HG02884 (cell line): ENCODE data around the gene AKIRIN1.
A peak's percentile ranks its signal among the peaks of the same experiment; 100 is the strongest.
"Not testable (repeated sequence)": the region's sequence is repeated elsewhere in the genome, so short reads cannot be mapped to it uniquely, and the experiment has no call there.

Experiments
- ATAC-seq: cut with Tn5 transposase; IDR thresholded peaks from one replicate; pipeline ENCODE4 v1.9.1; 2021; ENCODE audit warnings: mild to moderate bottlenecking, moderate library complexity; ENCODE audit not compliant: unreplicated experiment

The AKIRIN1 gene

DNA sequence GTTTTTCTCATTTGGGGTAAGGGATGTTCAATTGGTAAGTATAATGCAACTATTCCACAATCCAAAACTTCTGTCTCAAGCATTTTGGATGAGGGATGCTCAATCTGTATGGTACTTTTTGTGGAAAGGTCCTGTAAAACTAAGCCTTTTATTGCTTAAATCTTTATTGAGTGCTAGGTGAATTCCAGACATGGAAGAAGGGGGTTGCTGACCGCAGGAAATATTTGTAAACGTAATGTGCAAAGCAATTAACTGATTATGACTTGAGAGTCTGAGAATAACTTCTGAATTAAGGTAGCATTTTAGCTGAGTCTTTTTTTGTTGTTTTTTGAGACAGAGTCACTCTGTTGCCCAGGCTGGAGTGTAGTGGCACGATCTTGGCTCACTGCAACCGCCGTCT, 3.1 kb downstream of the AKIRIN1 start:
- ATAC-seq, result no peak

DNA sequence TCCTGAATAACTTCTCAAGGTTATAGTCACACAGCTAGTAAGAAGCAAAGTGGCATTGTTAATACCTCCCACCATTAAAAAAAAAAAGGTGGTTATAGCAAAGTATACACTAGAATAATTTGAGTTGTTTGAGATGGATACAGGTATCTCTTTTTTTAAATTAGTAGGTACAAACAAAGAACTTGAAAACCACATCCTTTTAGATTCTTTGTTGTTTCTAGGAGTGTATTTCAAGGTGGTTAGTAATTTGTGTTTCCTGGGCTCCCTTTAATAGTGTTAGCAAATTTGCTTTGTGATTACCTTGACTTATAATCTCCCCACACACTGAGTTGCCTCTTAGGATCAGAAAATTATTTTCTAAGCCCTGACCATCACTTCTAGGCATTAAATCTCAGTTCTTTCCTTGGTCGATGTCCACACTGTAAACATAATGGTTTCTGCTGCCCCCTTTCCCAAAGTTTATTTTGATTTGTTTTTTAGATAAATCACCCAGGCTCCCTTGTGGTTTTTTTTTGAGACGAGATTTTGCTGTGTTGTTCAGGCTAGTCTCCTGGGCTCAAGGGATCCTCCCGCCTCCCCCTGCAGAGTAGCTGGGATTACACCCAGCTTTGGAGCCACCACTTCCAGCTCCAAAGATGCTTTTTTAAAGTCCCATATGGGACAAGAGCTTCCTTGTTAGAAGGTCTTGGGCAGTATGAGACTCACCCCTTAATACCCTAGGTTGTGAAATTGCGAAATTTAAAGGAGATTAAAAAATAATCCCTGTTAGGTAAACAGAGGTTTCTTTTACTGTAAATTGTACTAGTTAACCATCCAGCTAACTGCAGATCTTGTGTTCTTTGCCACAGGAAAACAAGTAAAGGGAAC, 6.2 kb downstream of the AKIRIN1 start:
- ATAC-seq, result no peak

DNA sequence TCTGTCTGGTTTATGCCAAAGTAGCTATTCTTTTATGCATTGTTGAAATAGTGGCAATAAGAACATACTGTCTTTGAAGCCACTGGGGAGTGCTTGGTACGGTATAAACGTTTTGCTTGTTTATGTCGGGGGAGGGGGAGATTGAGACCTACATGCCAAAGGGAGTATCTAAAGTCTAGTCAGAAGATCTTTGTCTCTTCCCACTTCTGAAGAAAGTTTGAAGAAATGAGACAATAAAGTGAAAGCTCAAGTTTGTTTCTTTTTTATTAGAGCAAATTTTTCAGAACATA, 6.8 kb downstream of the AKIRIN1 start:
- no peak for ATAC-seq

GRCh38 chr1:39001516-39002421, 10.7 kb downstream of the AKIRIN1 start:
- ATAC-seq, result no peak

DNA sequence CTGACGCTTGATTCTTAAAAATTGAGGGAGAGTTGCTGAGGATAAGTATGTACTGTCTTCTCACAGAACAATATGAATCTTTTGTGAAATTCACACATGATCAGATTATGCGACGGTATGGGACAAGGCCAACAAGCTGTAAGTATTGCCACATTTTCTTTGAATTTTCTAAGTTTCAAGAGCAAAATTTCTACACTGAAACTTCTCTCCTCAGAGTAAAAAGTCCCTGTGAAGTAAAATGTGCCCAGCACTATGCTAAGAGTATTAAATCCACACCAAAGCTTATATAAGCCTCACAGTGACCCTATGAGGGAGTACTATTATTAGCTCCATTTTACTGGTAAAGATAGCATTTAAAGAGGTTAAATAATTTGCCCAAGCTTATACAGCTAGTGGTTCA, 12.2 kb downstream of the AKIRIN1 start:
- no peak for ATAC-seq

DNA sequence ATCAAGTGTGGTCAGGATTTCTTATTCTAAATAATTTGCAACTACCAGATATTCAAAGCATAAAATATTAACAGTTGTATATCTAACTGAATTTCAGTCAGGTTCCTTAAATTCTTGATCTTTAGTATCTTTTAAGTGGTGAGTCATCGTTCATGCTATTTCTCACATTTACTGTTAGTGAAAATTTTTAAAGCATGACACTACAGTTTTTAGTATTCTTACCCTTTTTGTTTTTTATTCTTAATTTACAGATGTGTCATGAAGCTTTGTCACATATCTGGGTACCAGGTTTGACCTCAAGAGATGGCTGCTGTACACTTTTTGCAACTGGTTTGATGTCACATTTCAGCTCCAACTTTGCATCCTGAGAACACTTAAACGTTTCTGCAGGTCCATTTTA, 12.7 kb downstream of the AKIRIN1 start:
- ATAC-seq, result no peak

DNA sequence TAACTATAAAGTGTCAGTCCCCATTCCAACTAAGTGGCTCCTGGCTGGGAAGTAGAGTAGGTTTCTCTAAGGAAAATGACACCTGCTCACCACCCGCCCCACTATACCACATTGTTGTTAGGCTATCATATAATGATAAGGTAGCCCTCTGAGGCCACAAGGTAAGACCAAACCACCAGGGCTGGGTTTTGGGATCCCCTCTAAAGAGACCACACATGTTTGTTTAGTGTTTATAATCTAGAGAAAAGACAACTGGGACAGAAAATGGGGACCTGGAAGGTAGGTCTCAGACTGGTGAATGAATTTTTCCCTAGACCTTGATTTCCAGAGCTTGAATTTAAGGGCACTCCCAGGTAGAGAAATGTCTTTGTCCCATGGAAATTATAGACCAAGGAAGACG, 15.2 kb downstream of the AKIRIN1 start:
- ATAC-seq, result no peak

DNA sequence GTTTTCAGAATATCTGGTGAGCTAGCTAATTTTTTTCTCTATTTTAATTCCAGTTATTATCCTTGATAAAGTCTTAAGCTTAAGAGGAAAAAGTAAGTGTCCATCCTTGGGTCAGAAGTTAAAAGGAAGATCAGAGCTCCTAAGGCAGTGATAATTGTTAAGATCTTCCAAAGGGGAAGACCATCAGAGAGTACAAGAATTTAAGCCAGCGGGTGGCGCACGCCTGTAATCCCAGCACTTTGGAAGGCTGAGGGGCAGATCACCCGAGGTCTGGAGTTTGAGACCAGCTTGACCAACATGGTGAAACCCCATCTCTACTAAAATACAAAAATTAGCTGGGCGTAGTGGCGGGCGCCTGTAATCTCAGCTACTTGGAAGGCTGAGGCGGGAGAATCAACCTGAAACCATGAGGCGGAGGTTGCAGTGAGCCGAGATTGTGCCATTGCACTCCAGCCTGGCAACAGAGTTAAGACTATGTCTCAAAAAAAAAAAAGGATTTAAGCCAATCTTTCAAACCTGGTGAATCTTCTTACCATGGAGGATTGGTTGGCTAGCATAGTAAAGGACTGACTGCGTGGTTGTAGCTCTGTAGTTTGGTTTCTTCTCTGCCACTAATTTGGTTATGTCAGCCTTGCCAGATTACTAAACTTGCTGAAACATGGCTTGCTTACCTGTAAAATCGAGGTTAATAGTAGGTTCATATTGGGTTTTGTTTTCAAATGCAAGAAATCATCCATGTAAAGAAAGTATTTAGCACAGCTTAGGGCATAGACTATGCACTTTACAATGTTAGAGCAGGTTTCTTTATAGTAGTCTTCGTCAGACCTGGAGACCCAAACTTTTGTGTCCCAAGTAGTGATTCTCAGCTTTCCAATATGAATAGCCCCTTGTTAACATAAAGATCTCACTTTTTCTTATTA, 15.9 kb downstream of the AKIRIN1 start:
- no peak for ATAC-seq

GRCh38 chr1:39014956-39015355, 23.9 kb downstream of the AKIRIN1 start:
- not testable (repeated sequence) for ATAC-seq

DNA sequence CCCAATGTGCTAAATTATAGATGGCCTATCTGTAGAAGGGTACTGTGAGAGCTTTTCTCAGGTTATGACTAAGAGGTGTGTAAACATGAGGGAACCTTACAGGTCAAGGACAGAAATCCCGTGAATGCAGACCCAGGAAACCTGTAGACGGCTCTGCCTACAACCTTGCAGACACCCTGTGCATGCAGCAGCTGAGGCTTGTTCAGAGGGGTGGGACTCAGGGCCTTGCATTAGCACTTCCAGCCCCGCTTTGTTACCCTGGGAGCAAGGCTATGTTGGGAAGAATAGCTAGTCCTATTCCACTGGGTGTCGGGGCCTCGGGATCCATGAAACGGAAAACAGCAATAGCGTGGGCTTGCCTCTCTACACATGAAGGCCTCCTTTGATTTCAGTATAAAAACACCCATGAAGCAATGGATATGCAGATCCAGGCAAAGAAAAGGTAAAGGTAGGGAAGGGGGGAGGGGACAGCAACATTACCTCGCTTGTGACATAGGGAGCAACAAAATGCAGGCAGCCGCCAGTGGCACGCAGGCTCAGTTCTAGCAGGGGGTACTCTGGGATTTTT, 25.6 kb downstream of the AKIRIN1 start:
- ATAC-seq, result no peak

GRCh38 chr1:39017266-39017665, 26.2 kb downstream of the AKIRIN1 start:
- no peak for ATAC-seq

DNA sequence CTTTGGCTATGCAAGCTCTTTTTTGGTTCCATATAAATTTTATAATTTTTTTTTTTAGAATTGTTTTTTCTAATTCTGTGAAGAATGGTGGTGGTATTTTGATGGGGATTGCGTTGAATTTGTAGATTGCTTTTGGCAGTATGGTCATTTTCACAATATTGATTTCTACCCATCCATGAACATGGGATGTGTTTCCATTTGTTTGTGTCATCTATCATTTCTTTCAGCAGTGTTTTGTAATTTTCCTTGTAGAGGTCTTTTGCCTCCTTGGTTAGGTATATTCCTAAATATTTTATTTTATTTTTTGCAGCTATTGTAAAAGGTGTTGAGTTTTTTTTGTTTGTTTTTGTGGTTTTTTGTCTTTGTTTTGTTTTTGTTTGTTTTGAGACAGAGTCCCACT, 29.4 kb downstream of the AKIRIN1 start:
- not testable (repeated sequence) for ATAC-seq

DNA sequence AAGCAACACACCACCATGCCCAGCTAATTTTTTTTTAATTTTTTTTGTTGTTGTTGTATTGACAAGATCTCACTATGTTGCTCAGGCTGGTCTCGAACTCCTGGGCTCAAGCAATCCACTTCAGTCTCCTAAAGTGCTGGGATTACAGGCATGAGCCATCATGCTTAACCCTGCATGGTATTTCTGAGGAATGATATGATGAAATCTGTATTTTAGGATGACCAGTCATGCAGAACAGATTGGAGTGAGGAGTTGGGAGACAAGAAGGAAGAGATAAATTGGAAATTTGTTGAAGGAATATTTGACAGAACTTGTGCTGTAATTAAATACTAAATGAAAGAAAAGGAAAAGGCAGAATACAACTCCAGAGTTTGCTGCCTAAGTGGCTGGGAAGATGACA, 30.4 kb downstream of the AKIRIN1 start:
- no peak for ATAC-seq

DNA sequence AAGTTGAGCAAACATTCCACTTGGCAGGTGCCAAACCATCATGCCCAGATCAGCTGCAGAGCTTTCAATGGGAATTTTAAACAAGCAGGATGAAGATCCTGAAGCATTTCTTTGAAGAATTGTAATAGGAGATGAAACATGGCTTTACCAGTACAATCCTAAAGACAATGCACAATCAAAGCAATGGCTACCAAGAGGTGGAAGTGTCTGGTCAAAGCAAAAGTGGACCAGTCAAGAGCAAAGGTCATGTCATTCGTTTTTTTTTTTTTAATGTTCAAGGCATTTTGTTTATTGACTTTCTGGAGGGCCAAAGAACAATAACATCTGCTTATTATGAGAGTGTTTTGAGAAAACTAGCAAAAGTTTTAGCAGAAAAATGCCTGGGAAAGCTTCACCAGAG, 32.1 kb downstream of the AKIRIN1 start:
- ATAC-seq, result no peak

DNA sequence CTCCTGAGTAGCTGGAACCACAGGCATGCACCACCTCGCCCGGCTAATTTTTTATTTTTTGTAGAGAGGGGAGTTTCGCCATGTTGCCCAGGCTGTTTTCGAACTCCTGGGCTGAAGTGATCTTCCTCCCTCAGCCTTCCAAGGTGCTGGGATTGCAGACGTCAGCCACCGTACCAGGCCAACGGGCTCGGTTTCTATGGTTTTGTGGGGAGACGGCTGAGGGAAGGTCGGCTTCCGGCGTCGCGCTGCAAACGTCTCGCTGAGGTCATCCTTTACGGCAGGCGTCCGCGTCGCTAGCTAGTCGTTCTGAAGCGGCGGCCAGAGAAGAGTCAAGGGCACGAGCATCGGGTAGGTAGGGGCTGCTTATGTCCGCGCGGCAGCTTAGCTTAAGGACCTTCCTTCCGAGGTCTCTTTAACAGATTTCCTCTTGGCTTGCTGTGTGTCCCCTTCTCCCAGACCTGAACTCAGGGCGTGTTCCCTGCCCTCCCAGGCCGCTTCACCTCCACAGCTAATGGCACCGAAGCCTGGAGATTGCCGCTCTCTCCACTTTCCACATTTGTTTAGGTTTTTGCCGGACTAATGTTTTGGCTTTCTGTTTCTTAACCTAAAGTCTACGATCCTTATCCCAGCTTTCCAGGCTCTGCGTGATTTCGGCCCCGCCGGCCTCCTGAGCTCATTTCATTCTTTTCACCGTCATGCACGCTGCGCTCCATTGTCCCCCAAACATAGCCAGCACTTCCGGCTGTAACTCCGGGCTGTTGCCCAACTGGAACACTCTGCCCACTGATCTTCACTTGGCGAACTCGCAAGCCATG, 35.2 kb downstream of the AKIRIN1 start, which contains the start of gene NDUFS5:
NDUFS5 (plus strand) TSS at position 300 of the 815 bp plus-strand sequence. CDS start 2,375 bp downstream, outside the sequence.
- peak; percentile 68 for ATAC-seq

DNA sequence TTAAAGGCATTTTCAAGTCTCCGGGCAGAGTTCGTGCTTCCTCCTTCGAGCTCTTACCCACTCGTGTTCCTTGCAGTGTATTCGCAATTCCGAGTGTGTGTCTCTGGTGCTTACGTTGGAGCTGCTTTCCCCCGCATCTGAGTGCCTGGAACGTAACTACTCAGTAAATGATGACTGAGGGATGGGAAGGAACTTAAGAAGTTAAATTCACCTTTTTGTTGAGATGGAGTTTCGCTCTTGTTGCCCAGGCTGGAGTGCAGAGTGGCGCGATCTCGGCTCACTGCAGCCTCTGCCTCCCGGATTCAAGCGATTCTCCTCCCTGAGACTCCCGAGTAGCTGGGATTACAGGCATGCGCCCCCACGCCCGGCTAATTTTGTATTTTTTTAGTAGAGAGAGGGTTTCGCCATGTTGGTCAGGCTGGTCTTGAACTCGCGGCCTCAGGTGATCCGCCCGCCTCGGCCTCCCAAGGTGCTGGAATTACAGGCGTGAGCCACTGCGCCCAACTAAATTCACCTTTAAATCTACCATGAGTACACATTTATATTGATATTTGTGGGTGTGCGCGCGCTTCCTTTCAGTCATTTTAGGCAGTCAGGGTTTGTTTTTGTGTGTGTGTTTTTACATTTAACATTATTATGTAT, 35.9 kb downstream of the AKIRIN1 start:
- ATAC-seq, result peak; percentile 17

GRCh38 chr1:39034114-39034654, 43.1 kb downstream of the AKIRIN1 start:
- ATAC-seq, result no peak

DNA sequence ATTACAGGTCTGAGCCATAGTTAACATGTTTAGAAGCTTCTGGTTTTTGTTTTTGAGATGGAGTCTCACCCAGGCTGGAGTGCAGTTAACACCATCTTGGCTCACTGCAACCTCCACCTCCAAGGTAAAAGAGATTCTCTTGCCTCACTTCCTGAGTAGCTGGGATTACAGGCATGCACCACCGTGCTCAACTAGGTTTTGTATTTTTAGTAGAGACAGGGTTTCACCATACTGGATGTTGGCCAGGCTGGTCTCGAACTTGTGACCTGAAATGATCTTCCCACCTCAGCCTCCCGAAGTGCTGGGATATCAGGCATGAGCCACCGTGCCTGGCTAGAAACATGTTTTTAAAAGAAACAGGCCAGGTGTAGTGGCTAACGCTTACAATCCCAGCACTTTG, 45.6 kb downstream of the AKIRIN1 start:
- no peak for ATAC-seq

DNA sequence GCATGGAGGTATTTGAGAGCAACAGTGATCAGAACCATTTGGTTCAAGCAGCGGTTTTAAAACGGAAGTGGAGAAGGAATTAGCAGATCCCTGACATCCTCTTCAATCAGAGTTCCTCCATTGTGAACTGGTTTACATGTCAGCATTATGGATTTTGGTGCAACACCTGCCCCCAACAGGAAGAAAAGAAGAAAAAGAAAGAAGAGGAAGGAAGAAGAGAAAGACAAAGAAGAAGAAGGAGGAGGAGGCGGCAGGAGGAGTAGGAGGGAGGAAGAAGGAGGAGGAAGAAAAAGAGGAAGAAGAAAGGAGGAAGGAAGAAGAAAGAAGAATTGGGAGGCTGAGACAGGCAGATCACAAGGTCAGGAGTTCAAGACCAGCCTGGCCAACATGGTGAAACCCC, 52.4 kb downstream of the AKIRIN1 start:
- no peak for ATAC-seq
